ENCODE data around the gene GTF2H4.

- TF ChIP-seq EZH2 (IDR thresholded peaks at IDR 0.05), result no peak
- TF ChIP-seq POLR2AphosphoS5 (IDR thresholded peaks at IDR 0.05; ENCODE audit: borderline replicate concordance, low read depth, low read length), result no peak
These were observed 14.3 kb upstream of the GTF2H4 start for GRCh38 chr6:30893666-30894065.
